ENCODE data around the gene DNAJA2. TPM values are rescaled to one million over a fixed set of nuclear protein-coding genes. Genes with fewer than 3 reads are reported as not detected.

Gene DNAJA2
- total RNA-seq (2014; rRNA removed; shearing (Covaris generic)), result 67.6 and 71.7 TPM in 2 replicates

DNA sequence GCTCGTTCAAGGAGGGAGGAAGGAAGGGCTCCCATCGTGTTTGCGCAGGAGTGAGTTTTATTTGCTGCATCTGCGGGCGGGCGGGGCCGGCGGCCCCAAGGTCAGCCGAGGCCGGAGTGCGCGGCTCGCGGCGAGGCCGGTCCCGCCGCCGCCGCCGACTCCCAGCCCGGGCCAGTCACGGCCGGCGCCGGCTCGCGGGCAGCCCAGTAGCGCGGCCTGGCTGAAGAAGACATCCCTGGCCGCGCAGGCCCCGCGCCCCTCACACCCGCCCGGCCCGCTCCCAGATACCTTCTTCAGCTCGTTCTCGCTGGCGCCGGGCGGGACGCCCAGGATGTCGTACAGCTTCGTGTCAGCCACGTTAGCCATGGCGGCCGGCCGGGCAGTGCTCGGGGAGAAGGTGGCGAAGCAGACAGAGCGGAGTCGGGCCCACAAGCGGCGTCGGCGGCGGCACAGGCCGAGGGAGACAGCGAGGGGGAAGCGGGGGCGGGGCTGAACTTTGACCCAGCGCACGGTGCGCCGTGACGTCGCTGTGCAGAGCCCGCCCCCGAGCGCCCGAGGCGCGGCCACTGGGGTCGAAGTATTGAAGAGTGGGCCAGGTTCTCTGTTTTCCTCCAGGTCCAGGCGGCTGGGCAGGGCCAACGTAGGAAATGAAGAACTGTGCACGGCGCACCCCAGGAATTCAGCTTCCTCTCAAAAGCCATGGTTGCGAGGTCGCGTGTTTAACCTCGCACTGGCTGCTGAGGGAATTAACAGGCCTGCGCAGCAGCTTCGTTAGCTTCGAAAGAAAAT lies at the start of gene DNAJA2:
DNAJA2 (minus strand) TSS at position 468 of the 789 bp plus-strand sequence; CDS start at position 366, 102 bp downstream.

Other genes with a start within 250 kb of the DNAJA2 start
- 0.21 and 0.41 TPM in 2 replicates for gene MYLK3, start 225.3 kb downstream of the DNAJA2 start, total RNA-seq (2014; rRNA removed; shearing (Covaris generic))
- 12.7 and 14.1 TPM in 2 replicates for gene C16orf87, start 142.5 kb downstream of the DNAJA2 start, total RNA-seq (2014; rRNA removed; shearing (Covaris generic))
- gene GPT2, start 89.3 kb downstream of the DNAJA2 start, total RNA-seq (2014; rRNA removed; shearing (Covaris generic)), result 47.1 and 58.0 TPM in 2 replicates
- 28.0 and 28.7 TPM in 2 replicates for gene NETO2, start 170.3 kb upstream of the DNAJA2 start, total RNA-seq (2014; rRNA removed; shearing (Covaris generic))

Measured in A375 (cell line).